Thyroid gland (tissue), 4 donors: ENCODE results near the gene C9orf78.

ENCODE experiments used
- CTCF ChIP-seq, 6 experiments: fragments of 200-600 bp in 3 of 6; fragments of 450-650 bp in 3 of 6; sonication (generic) in 3 of 6; IDR thresholded peaks; one replicate each; pipeline ENCODE4 v1.5.1; 2016 to 2019; ENCODE audit warnings: antibody characterized with exemption in 6 of 6, mild to moderate bottlenecking in 2 of 6, inconsistent platforms in 1 of 6, moderate library complexity in 1 of 6
- POLR2A ChIP-seq, 2 donors: fragments of 450-650 bp; IDR thresholded peaks; one replicate each; pipeline ENCODE4 v1.6.1; 2017; ENCODE audit warnings: antibody characterized with exemption in 2 of 2, mild to moderate bottlenecking in 2 of 2, moderate library complexity in 1 of 2

- no peak for TF ChIP-seq POLR2A (IDR thresholded peaks at IDR 0.05)
- no peak for TF ChIP-seq CTCF (IDR thresholded peaks at IDR 0.05)
Observed at GRCh38 chr9:129873563-129874190, 38.6 kb upstream of the C9orf78 start.
